ENCODE data around the gene ZNF672.
"Not testable (repeated sequence)": the region's sequence is repeated elsewhere in the genome, so short reads cannot be mapped to it uniquely, and the experiment has no call there.

Gene ZNF672

GRCh38 chr1:248871837-248872401 lies 33.9 kb downstream of the ZNF672 start:
- no peak for DNase-seq (ENCODE audit: extremely low read depth, insufficient read length)
- no peaks in the 10 kb centered on the region for H3K27me3 ChIP-seq (replicated peaks; ENCODE audit: control insufficient read depth, insufficient read depth, low read length)
- H3K4me3 ChIP-seq (replicated peaks; ENCODE audit: low read depth, low read length) = no peak overlapping the region
- H3K36me3 ChIP-seq (ENCODE audit: control insufficient read depth, insufficient read depth, low read length) = no peaks in the 10 kb centered on the region
- no peak for TF ChIP-seq CTCF (IDR thresholded peaks at IDR 0.05; ENCODE audit: insufficient read depth, low read length, poor library complexity, severe bottlenecking)

GRCh38 chr1:248872752-248873408 lies 34.9 kb downstream of the ZNF672 start:
- Histone ChIP-seq H3K27me3 (replicated peaks; ENCODE audit: control insufficient read depth, insufficient read depth, low read length) (no peaks in the 10 kb centered on the region), H3K36me3 (ENCODE audit: control insufficient read depth, insufficient read depth, low read length) (no peaks in the 10 kb centered on the region), H3K4me3 (replicated peaks; ENCODE audit: low read depth, low read length) (peak overlapping the region; percentile 73)
- no peak for TF ChIP-seq CTCF (IDR thresholded peaks at IDR 0.05; ENCODE audit: insufficient read depth, low read length, poor library complexity, severe bottlenecking)
- peak; percentile 82 for DNase-seq (ENCODE audit: extremely low read depth, insufficient read length)

GRCh38 chr1:248873409-248873992 lies 35.5 kb downstream of the ZNF672 start:
- Histone ChIP-seq H3K27me3 (replicated peaks; ENCODE audit: control insufficient read depth, insufficient read depth, low read length) (no peaks in the 10 kb centered on the region), H3K4me3 (replicated peaks; ENCODE audit: low read depth, low read length) (peak overlapping the region; percentile 73), H3K36me3 (ENCODE audit: control insufficient read depth, insufficient read depth, low read length) (no peaks in the 10 kb centered on the region)
- peak; percentile 95 for DNase-seq (ENCODE audit: extremely low read depth, insufficient read length)
- no peak for TF ChIP-seq CTCF (IDR thresholded peaks at IDR 0.05; ENCODE audit: insufficient read depth, low read length, poor library complexity, severe bottlenecking)

- no peak for TF ChIP-seq CTCF (IDR thresholded peaks at IDR 0.05; ENCODE audit: insufficient read depth, low read length, poor library complexity, severe bottlenecking)
- H3K4me3 ChIP-seq (replicated peaks; ENCODE audit: low read depth, low read length) = peak overlapping the region; percentile 49
- no peaks in the 10 kb centered on the region for H3K27me3 ChIP-seq (replicated peaks; ENCODE audit: control insufficient read depth, insufficient read depth, low read length)
- DNase-seq (ENCODE audit: extremely low read depth, insufficient read length) = peak; percentile 87
- H3K36me3 ChIP-seq (ENCODE audit: control insufficient read depth, insufficient read depth, low read length) = no peaks in the 10 kb centered on the region
Measured at GRCh38 chr1:248873993-248874533, 36.0 kb downstream of the ZNF672 start.

GRCh38 chr1:248881261-248881660 lies 43.2 kb downstream of the ZNF672 start:
- no peak overlapping the region for H3K4me3 ChIP-seq (replicated peaks; ENCODE audit: low read depth, low read length)
- H3K27me3 ChIP-seq (replicated peaks; ENCODE audit: control insufficient read depth, insufficient read depth, low read length) = no peaks in the 10 kb centered on the region
- TF ChIP-seq CTCF (IDR thresholded peaks at IDR 0.05; ENCODE audit: insufficient read depth, low read length, poor library complexity, severe bottlenecking) = no peak

GRCh38 chr1:248882427-248882826 lies 44.4 kb downstream of the ZNF672 start:
- H3K4me3 ChIP-seq (replicated peaks; ENCODE audit: low read depth, low read length); DNase-seq (ENCODE audit: extremely low read depth, insufficient read length); H3K36me3 ChIP-seq (ENCODE audit: control insufficient read depth, insufficient read depth, low read length); H3K27me3 ChIP-seq (replicated peaks; ENCODE audit: control insufficient read depth, insufficient read depth, low read length): not testable (repeated sequence)

More at GRCh38 chr1:248881261-248881660, 43.2 kb downstream of the ZNF672 start:
- DNase-seq (ENCODE audit: extremely low read depth, insufficient read length) = no peak
- H3K36me3 ChIP-seq (ENCODE audit: control insufficient read depth, insufficient read depth, low read length) = no peaks in the 10 kb centered on the region
